Esophagus squamous epithelium (tissue), 4 donors: ENCODE data around the gene CTCFL.

Experiments used
- CTCF ChIP-seq, 6 experiments: fragments of 450-650 bp in 4 of 6; fragments of 200-600 bp in 2 of 6; sonication (generic) in 2 of 6; IDR thresholded peaks; one replicate each; pipeline ENCODE4 v1.5.1; 2016 to 2019; ENCODE audit warnings: antibody characterized with exemption in 6 of 6, mild to moderate bottlenecking in 4 of 6, moderate library complexity in 4 of 6
- POLR2A ChIP-seq, 4 donors: fragments of 450-650 bp; IDR thresholded peaks; one replicate each; pipeline ENCODE4 v1.6.1; 2017; ENCODE audit warnings: antibody characterized with exemption in 4 of 4, mild to moderate bottlenecking in 4 of 4, moderate library complexity in 3 of 4

GRCh38 chr20:57546956-57547649 lies 22.2 kb upstream of the CTCFL start:
- TF ChIP-seq POLR2A (IDR thresholded peaks at IDR 0.05): no peak
- TF ChIP-seq CTCF (IDR thresholded peaks at IDR 0.05): no peak
